Kidney (tissue), 14 donors: ENCODE measurements around the gene NACA. TPM values are rescaled to one million over a fixed set of nuclear protein-coding genes. Genes with fewer than 3 reads are reported as not detected.
"Not testable (repeated sequence)": the region's sequence is repeated elsewhere in the genome, so short reads cannot be mapped to it uniquely, and the experiment has no call there.

Source experiments
- DNase-seq, 5 donors: peaks; one replicate each; pipeline ENCODE4 v3.0.0-alpha.2; 2013 to 2020
- FAIRE-seq: peaks from 2 replicates; lab custom pipeline; 2012; peaks lifted over from hg19 to GRCh38; lab: Jason Lieb, UNC
- H3K27ac ChIP-seq, 2 donors: one replicate each; pipeline ENCODE4 v1.7.0; 2013; ENCODE audit warnings: low read depth in 2 of 2, low read length in 2 of 2, inconsistent platforms in 1 of 2
- H3K27me3 ChIP-seq: one replicate; pipeline ENCODE4 v1.7.1; 2013; ENCODE audit warnings: low read length, inconsistent platforms; ENCODE audit not compliant: control insufficient read depth, insufficient read depth
- H3K36me3 ChIP-seq, 3 donors: one replicate each; pipeline versions ENCODE4 v1.7.0 to v1.7.1; 2013; ENCODE audit warnings: low read length in 3 of 3, control low read depth in 1 of 3, inconsistent platforms in 1 of 3; ENCODE audit not compliant: insufficient read depth in 3 of 3, control insufficient read depth in 2 of 3
- H3K4me1 ChIP-seq, 3 donors: one replicate each; pipeline versions ENCODE4 v1.7.0 to v1.7.1; 2013; ENCODE audit warnings: low read length in 3 of 3, inconsistent platforms in 1 of 3, low read depth in 1 of 3; ENCODE audit not compliant: control insufficient read depth in 2 of 3, insufficient read depth in 2 of 3
- H3K4me3 ChIP-seq, 3 donors: one replicate each; pipeline versions ENCODE4 v1.7.0 to v1.8.1; 2013; ENCODE audit warnings: low read length in 3 of 3, control low read depth in 1 of 3, inconsistent platforms in 1 of 3
- H3K9ac ChIP-seq, 3 donors: one replicate each; pipeline versions ENCODE4 v1.7.0 to v1.7.1; 2013; ENCODE audit warnings: low read length in 3 of 3, control low read depth in 1 of 3, inconsistent platforms in 1 of 3
- H3K9me3 ChIP-seq, 3 donors: one replicate each; pipeline versions ENCODE4 v1.7.0 to v1.7.1; 2013; ENCODE audit warnings: low read length in 3 of 3, control low read depth in 1 of 3, inconsistent platforms in 1 of 3; ENCODE audit not compliant: control insufficient read depth in 2 of 3, insufficient read depth in 1 of 3
- intact Hi-C: fragments of 100-400 bp; cut with DNase I; formaldehyde crosslinking; loops from one replicate; pipeline ENCODE4 v1.11.1; 2022
- polyA plus RNA-seq: library from polyadenylated mRNA; stranded (reverse); fragments of 350-450 nt; fragmentation: Illumina TruSeq; extraction: RNeasy Lipid Tissue Mini Kit (QIAGEN cat#74804); gene quantifications from one replicate; pipeline ENCODE4 v1.2.3, GENCODE V29; 2014; ENCODE audit warnings: low read depth, low replicate concordance; ENCODE audit not compliant: insufficient read depth
- total RNA-seq: library from RNA; stranded (reverse); fragmentation: NEBNext Ultra II Directional; extraction: Animal tissue kit (Norgen Biotek cat#: 25700); gene quantifications from one replicate; pipeline ENCODE4 v1.2.1, GENCODE V29; 2021
- TF ChIP-seq, protein P1 (sequence below): IDR thresholded peaks from 3 replicates; pipeline ENCODE4 v1.5.1; 2012; ENCODE audit warnings: mild to moderate bottlenecking, moderate library complexity, borderline replicate concordance; ENCODE audit not compliant: insufficient read depth; ENCODE audit errors: extremely low read depth
- donor health status: control.
- donor health status: control.
- donor health status: control.
- donor health status: control.
- donor health status: control.
- donor health status: DM: yes; HTN: yes; CAD: no.
- donor health status: Normal renal cell carcinoma (clear cell type).

NACA gene
- total and polyA plus RNA-seq, 2 donors from 2014 or later = 660 to 1,180 TPM

DNA sequence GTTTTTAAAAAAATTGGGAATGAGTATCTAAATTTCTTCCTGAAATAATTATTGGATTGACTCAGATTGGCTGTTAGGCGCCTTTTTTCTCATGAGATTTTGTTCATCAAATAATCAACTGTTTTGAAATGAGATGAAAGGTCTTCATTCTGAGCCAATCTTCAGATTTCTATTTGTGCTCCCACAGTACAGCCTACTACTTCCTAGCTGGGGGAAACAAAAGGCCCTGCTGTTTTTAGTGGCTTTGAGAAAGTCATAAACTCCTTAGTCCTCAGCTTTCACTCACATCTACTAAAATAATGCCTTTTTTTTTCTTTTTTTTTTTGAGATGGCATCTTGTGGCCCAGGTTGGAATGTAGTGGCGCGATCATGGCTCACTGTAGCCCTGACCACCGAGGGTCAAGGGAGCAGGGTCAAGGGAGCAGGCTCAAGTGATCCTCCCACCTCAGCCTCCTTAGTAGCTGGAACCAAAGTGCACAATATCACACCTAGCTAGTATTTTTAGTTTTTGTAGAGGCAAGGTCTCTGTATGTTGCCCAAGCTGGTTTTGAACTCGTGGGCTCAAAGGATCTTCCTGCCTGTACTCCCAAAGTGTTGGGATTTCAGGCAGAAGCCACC lies 15.2 kb downstream of the NACA start:
- no peak for DNase-seq
- TF ChIP-seq, protein P1, sequence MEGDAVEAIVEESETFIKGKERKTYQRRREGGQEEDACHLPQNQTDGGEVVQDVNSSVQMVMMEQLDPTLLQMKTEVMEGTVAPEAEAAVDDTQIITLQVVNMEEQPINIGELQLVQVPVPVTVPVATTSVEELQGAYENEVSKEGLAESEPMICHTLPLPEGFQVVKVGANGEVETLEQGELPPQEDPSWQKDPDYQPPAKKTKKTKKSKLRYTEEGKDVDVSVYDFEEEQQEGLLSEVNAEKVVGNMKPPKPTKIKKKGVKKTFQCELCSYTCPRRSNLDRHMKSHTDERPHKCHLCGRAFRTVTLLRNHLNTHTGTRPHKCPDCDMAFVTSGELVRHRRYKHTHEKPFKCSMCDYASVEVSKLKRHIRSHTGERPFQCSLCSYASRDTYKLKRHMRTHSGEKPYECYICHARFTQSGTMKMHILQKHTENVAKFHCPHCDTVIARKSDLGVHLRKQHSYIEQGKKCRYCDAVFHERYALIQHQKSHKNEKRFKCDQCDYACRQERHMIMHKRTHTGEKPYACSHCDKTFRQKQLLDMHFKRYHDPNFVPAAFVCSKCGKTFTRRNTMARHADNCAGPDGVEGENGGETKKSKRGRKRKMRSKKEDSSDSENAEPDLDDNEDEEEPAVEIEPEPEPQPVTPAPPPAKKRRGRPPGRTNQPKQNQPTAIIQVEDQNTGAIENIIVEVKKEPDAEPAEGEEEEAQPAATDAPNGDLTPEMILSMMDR = no peak
- H3K36me3 ChIP-seq = peaks cover 14 to 32% (median 25%) of the 10 kb centered on the region in 3 donors
- H3K4me1 ChIP-seq = no peaks in the 10 kb centered on the region
- no peaks in the 10 kb centered on the region for H3K27me3 ChIP-seq
- H3K9me3 ChIP-seq = no peaks in the 10 kb centered on the region
- H3K27ac ChIP-seq = no peak overlapping the region
- intact Hi-C loops = no loop called here
- no peak for FAIRE-seq
- H3K9ac ChIP-seq = no peak overlapping the region
- no peak overlapping the region for H3K4me3 ChIP-seq

DNA sequence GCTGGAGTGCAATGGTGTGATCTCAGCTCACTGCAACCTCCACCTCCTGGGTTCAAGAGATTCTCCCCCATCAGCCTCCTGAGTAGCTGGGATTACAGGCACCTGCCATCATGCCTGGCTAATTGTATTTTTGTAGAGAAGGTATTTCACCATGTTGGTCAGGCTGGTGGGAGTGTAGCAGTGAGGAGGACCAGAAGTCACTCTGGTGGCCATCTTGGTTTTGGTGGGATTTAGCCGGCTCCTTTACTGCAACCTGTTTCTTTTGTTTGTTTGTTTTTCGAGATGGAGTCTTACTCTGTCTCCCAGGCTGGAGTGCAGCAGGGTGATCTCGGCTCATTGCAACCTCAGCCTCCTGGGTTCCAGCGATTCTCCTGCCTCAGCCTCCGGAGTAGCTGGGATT lies 20.6 kb downstream of the NACA start:
- H3K27me3 ChIP-seq, FAIRE-seq: not testable (repeated sequence)

DNA sequence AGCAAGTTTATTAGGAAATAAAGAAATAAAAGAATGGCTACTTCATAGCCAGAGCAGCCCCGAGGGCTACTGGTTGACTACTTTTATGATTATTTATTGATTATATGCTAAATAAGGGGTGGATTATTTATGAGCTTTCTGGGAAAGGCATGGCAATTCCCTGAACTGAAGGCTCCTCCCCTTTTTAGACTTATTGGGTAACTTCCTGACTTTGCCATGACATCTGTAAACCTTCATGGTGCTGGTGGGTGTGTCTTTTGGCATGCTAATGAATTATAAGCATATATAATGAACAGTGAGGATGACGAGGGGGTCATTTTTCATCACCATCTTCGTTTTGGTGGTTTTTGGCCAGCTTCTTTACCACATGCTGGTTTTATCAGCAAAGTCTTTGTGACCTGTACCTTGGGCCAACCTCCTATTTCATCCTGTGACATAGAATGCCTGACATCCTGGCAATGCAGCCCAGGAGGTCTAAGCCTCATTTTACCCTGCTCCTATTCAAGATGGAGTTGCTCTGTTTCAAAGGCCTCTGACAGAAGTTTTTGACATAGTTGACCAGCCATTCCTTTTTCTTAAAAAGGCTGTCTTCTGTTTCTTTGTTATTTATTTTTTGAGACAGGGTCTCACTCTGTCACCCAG lies 26.0 kb downstream of the NACA start:
- H3K36me3 ChIP-seq = no peaks in the 10 kb centered on the region
- no peaks in the 10 kb centered on the region for H3K4me1 ChIP-seq
- no peaks in the 10 kb centered on the region for H3K27me3 ChIP-seq
- intact Hi-C loops = no loop called here
- no peak for DNase-seq
- no peak overlapping the region for H3K9ac ChIP-seq
- FAIRE-seq = no peak
- no peak overlapping the region for H3K27ac ChIP-seq
- H3K4me3 ChIP-seq = no peak overlapping the region
- no peaks in the 10 kb centered on the region for H3K9me3 ChIP-seq
- TF ChIP-seq, protein P1 = no peak

More for the DNA sequence above, 20.6 kb downstream of the NACA start:
- intact Hi-C loops, H3K27ac ChIP-seq, H3K9me3 ChIP-seq, H3K4me3 ChIP-seq, H3K36me3 ChIP-seq, DNase-seq, H3K9ac ChIP-seq, H3K4me1 ChIP-seq: not testable (repeated sequence)

DNA sequence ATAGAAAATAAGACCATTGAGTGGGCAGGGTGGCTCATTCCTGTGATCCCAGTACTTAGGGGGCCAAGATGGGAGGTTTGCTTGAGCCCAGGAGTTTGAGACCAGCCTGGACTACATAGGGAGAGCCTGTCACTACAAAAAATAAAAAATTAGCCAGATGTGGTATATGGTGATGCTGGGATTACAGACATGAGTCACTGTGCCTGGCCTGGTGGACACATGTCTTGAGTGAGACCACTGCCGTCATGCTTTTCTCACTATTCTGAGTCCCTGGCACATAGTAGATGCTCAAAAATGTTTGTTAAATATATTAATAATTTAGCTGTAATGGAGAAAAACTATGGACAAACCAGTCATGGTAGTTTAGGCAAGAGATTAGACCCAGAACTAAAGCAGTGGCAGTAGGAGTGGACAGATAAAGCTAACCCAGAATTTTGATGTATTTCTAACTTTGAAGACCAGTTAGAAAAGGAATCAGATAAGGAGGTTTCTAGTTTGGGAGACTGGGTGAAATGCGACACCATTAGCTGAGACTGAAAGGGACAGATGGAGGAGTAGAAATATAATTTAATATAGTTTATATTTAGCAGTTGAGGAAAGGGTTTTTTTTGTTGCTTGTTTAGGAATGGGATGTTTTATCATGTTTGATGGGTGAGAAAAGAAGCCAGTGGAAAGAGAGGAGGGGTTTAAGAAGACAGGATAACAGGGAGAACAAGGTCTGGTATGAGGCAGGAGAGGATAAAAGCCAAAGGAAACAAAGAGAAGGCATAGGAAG lies 29.6 kb downstream of the NACA start:
- H3K27ac ChIP-seq = no peak overlapping the region
- no peaks in the 10 kb centered on the region for H3K4me1 ChIP-seq
- H3K36me3 ChIP-seq = no peaks in the 10 kb centered on the region
- intact Hi-C loops = no loop called here
- TF ChIP-seq, protein P1 = no peak
- H3K9ac ChIP-seq = no peak overlapping the region
- no peaks in the 10 kb centered on the region for H3K27me3 ChIP-seq
- H3K9me3 ChIP-seq = no peaks in the 10 kb centered on the region
- FAIRE-seq = no peak
- DNase-seq = peak in 1 of 5 donors; percentile 6
- H3K4me3 ChIP-seq = no peak overlapping the region
